ENCODE results near the gene STX8.
A peak's percentile ranks its signal among the peaks of the same experiment; 100 is the strongest.

Gene STX8

GRCh38 chr17:9554715-9555114 lies 20.9 kb downstream of the STX8 start:
- peak; percentile 53 for DNase-seq

GRCh38 chr17:9553596-9553995 lies 22.0 kb downstream of the STX8 start:
- DNase-seq = no peak

GRCh38 chr17:9553181-9553580 lies 22.4 kb downstream of the STX8 start:
- no peak for DNase-seq

- DNase-seq = no peak
Measured at GRCh38 chr17:9549215-9549614, 26.4 kb downstream of the STX8 start.

- no peak for DNase-seq
Measured at GRCh38 chr17:9544221-9544620, 31.4 kb downstream of the STX8 start.

GRCh38 chr17:9541718-9542117 lies 33.9 kb downstream of the STX8 start:
- no peak for DNase-seq

GRCh38 chr17:9538626-9539025 lies 37.0 kb downstream of the STX8 start:
- no peak for DNase-seq

GRCh38 chr17:9537177-9537776 lies 38.3 kb downstream of the STX8 start:
- no peak for DNase-seq

- no peak for DNase-seq
Measured at GRCh38 chr17:9536061-9536460, 39.6 kb downstream of the STX8 start.

- DNase-seq = no peak
Measured at GRCh38 chr17:9533441-9533840, 42.2 kb downstream of the STX8 start.

- DNase-seq = no peak
Measured at GRCh38 chr17:9532715-9533114, 42.9 kb downstream of the STX8 start.

GRCh38 chr17:9531034-9531433 lies 44.6 kb downstream of the STX8 start:
- no peak for DNase-seq

GRCh38 chr17:9529033-9529700 lies 46.5 kb downstream of the STX8 start:
- DNase-seq = no peak

GRCh38 chr17:9527788-9528187 lies 47.8 kb downstream of the STX8 start:
- no peak for DNase-seq

GRCh38 chr17:9522074-9522473 lies 53.5 kb downstream of the STX8 start:
- DNase-seq = no peak

GRCh38 chr17:9521062-9521461 lies 54.6 kb downstream of the STX8 start:
- no peak for DNase-seq

- DNase-seq = no peak
Measured at GRCh38 chr17:9520649-9521048, 55.0 kb downstream of the STX8 start.

GRCh38 chr17:9519583-9520272 lies 55.9 kb downstream of the STX8 start:
- no peak for DNase-seq

- peak; percentile 6 for DNase-seq
Measured at GRCh38 chr17:9517396-9517795, 58.2 kb downstream of the STX8 start.

GRCh38 chr17:9513266-9513665 lies 62.4 kb downstream of the STX8 start:
- no peak for DNase-seq

GRCh38 chr17:9512323-9513168 lies 63.1 kb downstream of the STX8 start:
- DNase-seq = no peak

GRCh38 chr17:9509236-9509816 lies 66.3 kb downstream of the STX8 start:
- DNase-seq = no peak

GRCh38 chr17:9499041-9499440 lies 76.6 kb downstream of the STX8 start:
- DNase-seq = no peak
